HCT116 (cell line): Measurements from ENCODE around the gene FLCN. TPM values are rescaled to one million over a fixed set of nuclear protein-coding genes. Genes with fewer than 3 reads are reported as not detected.

Experiments
- ATAC-seq: fragments of 200-7000 bp; cut with Tn5 transposase; 2 replicates; pipeline ENCODE4 v1.9.1; 2020; ENCODE audit warnings: mild to moderate bottlenecking, moderate library complexity
- BruUV-seq: library from RNA; stranded (reverse); fragments of 400-500 nt; replicated peaks from 2 replicates; lab custom pipeline; 2021; lab: Mats Ljungman, UMichigan
- CTCF ChIA-PET: fragments of 300-600 bp; sonication (Branson Sonifier 250); formaldehyde crosslinking; loops from one replicate; lab custom pipeline; 2021; ENCODE audit warnings: antibody characterized with exemption; lab: Charles Lee
- POLR2A ChIA-PET: fragments of 300-600, 350-600 bp; sonication (Branson Sonifier 250); formaldehyde crosslinking; loops from one replicate; lab custom pipeline; 2021; ENCODE audit warnings: antibody characterized with exemption; lab: Charles Lee
- RAD21 ChIA-PET, 2 experiments: fragments of 300-600 bp; sonication (Branson Sonifier 250); formaldehyde crosslinking; loops; one replicate each; lab custom pipeline; 2023; ENCODE audit warnings: low total read pairs in 2 of 2; ENCODE audit not compliant: uncharacterized antibody in 2 of 2, unreplicated experiment in 2 of 2, low non-redundant PET in 1 of 2; lab: Charles Lee
- DNase-seq: peaks from one replicate; pipeline ENCODE4 v3.0.0-alpha.2; 2010; ENCODE audit warnings: low read depth, low spot score
- H2AFZ ChIP-seq: fragments of 200-600 bp; shearing (Covaris generic), sonication (generic); 2 replicates; pipeline ENCODE4 v1.6.1; 2017; ENCODE audit warnings: low read depth, mixed run types, mixed read lengths, antibody characterized with exemption, low read length; ENCODE audit not compliant: poor library complexity, severe bottlenecking
- H3K27ac ChIP-seq: 2 replicates; pipeline ENCODE4 v1.5.1; 2012; ENCODE audit warnings: low read depth, low read length
- H3K27me3 ChIP-seq: fragments of 200-600 bp; sonication (generic); 2 replicates; pipeline ENCODE4 v1.6.1; 2016; ENCODE audit warnings: mixed run types, low read length, mixed read lengths; ENCODE audit not compliant: insufficient read depth
- H3K36me3 ChIP-seq, 2 experiments: fragments of 200-500 bp in 1 of 2; fragments of 200-600 bp in 1 of 2; sonication (Bioruptor generic) in 1 of 2; sonication (generic) in 1 of 2; 2 replicates each; pipeline versions ENCODE4 v1.5.1 to v1.6.1; 2014 to 2016; ENCODE audit warnings: low read length in 2 of 2, inconsistent platforms in 1 of 2, mixed read lengths in 1 of 2, mixed run types in 1 of 2; ENCODE audit not compliant: insufficient read depth in 2 of 2, control insufficient read depth in 1 of 2
- H3K4me1 ChIP-seq, 2 experiments: fragments of 200-600 bp in 1 of 2; sonication (generic) in 1 of 2; 2 replicates each; pipeline versions ENCODE4 v1.5.1 to v1.6.1; 2012 to 2017; ENCODE audit warnings: low read length in 2 of 2, inconsistent platforms in 1 of 2, mild to moderate bottlenecking in 1 of 2, mixed read lengths in 1 of 2, mixed run types in 1 of 2, moderate library complexity in 1 of 2; ENCODE audit not compliant: insufficient read depth in 2 of 2, control insufficient read depth in 1 of 2
- H3K4me2 ChIP-seq: fragments of 200-600 bp; sonication (generic); 2 replicates; pipeline ENCODE4 v1.6.1; 2017; ENCODE audit warnings: mixed run types, low read length, mixed read lengths
- H3K4me3 ChIP-seq, 2 experiments: fragments of 200-600 bp in 1 of 2; sonication (generic) in 1 of 2; replicated peaks in 1 of 2; 2 replicates each; pipeline ENCODE4 v1.5.1; 2011 to 2016; ENCODE audit warnings: low read length in 2 of 2, control low read depth in 1 of 2, low read depth in 1 of 2, mild to moderate bottlenecking in 1 of 2, mixed read lengths in 1 of 2, mixed run types in 1 of 2
- H3K79me2 ChIP-seq: fragments of 200-600 bp; sonication (generic); 2 replicates; pipeline ENCODE4 v1.6.1; 2017; ENCODE audit warnings: mild to moderate bottlenecking, mixed run types, low read length, moderate library complexity, mixed read lengths; ENCODE audit not compliant: insufficient read depth
- H3K9ac ChIP-seq: fragments of 200-600 bp; sonication (generic); 2 replicates; pipeline ENCODE4 v1.6.1; 2016; ENCODE audit warnings: low read length, mixed read lengths
- H3K9me2 ChIP-seq: fragments of 200-600 bp; sonication (generic), shearing (Covaris generic); 2 replicates; pipeline ENCODE4 v1.6.1; 2017; ENCODE audit warnings: mixed run types, mild to moderate bottlenecking, moderate library complexity; ENCODE audit not compliant: insufficient read depth
- H3K9me3 ChIP-seq, 2 experiments: fragments of 200-500 bp in 1 of 2; fragments of 200-600 bp in 1 of 2; sonication (Bioruptor generic) in 1 of 2; sonication (generic) in 1 of 2; 2 replicates each; pipeline ENCODE4 v1.6.1; 2014 to 2017; ENCODE audit warnings: low read length in 2 of 2, mixed read lengths in 2 of 2, inconsistent platforms in 1 of 2, low read depth in 1 of 2, mild to moderate bottlenecking in 1 of 2, mixed run types in 1 of 2, moderate library complexity in 1 of 2; ENCODE audit not compliant: control insufficient read depth in 1 of 2, insufficient read depth in 1 of 2
- H4K20me1 ChIP-seq: fragments of 200-600 bp; sonication (generic), shearing (Covaris generic); 2 replicates; pipeline ENCODE4 v1.6.1; 2017; ENCODE audit warnings: mixed run types, mild to moderate bottlenecking, moderate library complexity; ENCODE audit not compliant: insufficient read depth
- CEBPB ChIP-seq: IDR thresholded peaks from 2 replicates; pipeline ENCODE4 v1.6.1; 2012; ENCODE audit warnings: low read depth
- CTCF ChIP-seq, 3 experiments: fragments of 200-600 bp in 1 of 3; sonication (generic) in 1 of 3; IDR thresholded peaks in 2 of 3; conservative IDR thresholded peaks in 1 of 3; 2 replicates each; pipeline ENCODE4 v1.5.1; 2012 to 2017; ENCODE audit warnings: low read depth in 2 of 3, low read length in 2 of 3, antibody characterized with exemption in 1 of 3, borderline replicate concordance in 1 of 3, control low read depth in 1 of 3, mild to moderate bottlenecking in 1 of 3, mixed read lengths in 1 of 3, mixed run types in 1 of 3, moderate library complexity in 1 of 3; ENCODE audit not compliant: insufficient read depth in 1 of 3
- SIN3A ChIP-seq: IDR thresholded peaks from 2 replicates; pipeline ENCODE4 v1.6.1; 2012; ENCODE audit warnings: low read depth
- ZBTB33 ChIP-seq: IDR thresholded peaks from 2 replicates; pipeline ENCODE4 v1.6.1; 2011; ENCODE audit warnings: mild to moderate bottlenecking, low read length, moderate library complexity; ENCODE audit not compliant: insufficient replicate concordance; ENCODE audit errors: extremely low read depth
- intact Hi-C: fragments of 100-400 bp; cut with micrococcal nuclease; formaldehyde crosslinking; loops from 2 replicates; pipeline ENCODE4 v1.10.0; 2022
- total RNA-seq: library from RNA; stranded (reverse); gene quantifications from one replicate; pipeline ENCODE4 v1.2.1, GENCODE V29; 2021; ENCODE audit not compliant: unreplicated experiment

The FLCN gene
- total RNA-seq, 1 experiment from 2014 or later = 23.7 TPM

- ChIA-PET RAD21 (no interaction called here), CTCF (no interaction called here), POLR2A (no interaction called here)
- H3K79me2 ChIP-seq = peaks cover 93% of the 10 kb centered on the region
- no peak overlapping the region for H3K4me3 ChIP-seq
- H4K20me1 ChIP-seq = peaks cover 6% of the 10 kb centered on the region; the same call in 1 of the 2 replicates
- peaks cover 6 to 9% of the 10 kb centered on the region in 2 experiments; a peak in 3 of 4 replicates for H3K36me3 ChIP-seq
- no peak for ATAC-seq
- no peak for DNase-seq
- H3K4me2 ChIP-seq = no peak overlapping the region
- BruUV-seq = no TSS peak
- no peak for TF ChIP-seq CEBPB
- TF ChIP-seq CTCF (IDR thresholded peaks at IDR 0.05 in 2 of 3, conservative IDR thresholded peaks at IDR 0.05 in 1 of 3; ENCODE audit: borderline replicate concordance in 1 of 3, insufficient read depth in 1 of 3, low read depth in 2 of 3, low read length in 2 of 3) = no peak
- no peak for TF ChIP-seq SIN3A
- no peak for TF ChIP-seq ZBTB33
- H3K4me1 ChIP-seq = peaks cover 9 to 10% of the 10 kb centered on the region in 2 experiments; a peak in 3 of 4 replicates
- H3K9me3 ChIP-seq = no peaks in the 10 kb centered on the region
- H2AFZ ChIP-seq = no peak overlapping the region
- no peak overlapping the region for H3K9ac ChIP-seq
- H3K27ac ChIP-seq = no peak overlapping the region
- H3K9me2 ChIP-seq = no peaks in the 10 kb centered on the region
- no peaks in the 10 kb centered on the region for H3K27me3 ChIP-seq
- intact Hi-C loops = no loop called here
Measured at GRCh38 chr17:17275971-17276370, 39.0 kb upstream of the FLCN start.
